Measurements from ENCODE around the gene AQP7.
"Not testable (repeated sequence)": the region's sequence is repeated elsewhere in the genome, so short reads cannot be mapped to it uniquely, and the experiment has no call there.

Gene AQP7

DNA sequence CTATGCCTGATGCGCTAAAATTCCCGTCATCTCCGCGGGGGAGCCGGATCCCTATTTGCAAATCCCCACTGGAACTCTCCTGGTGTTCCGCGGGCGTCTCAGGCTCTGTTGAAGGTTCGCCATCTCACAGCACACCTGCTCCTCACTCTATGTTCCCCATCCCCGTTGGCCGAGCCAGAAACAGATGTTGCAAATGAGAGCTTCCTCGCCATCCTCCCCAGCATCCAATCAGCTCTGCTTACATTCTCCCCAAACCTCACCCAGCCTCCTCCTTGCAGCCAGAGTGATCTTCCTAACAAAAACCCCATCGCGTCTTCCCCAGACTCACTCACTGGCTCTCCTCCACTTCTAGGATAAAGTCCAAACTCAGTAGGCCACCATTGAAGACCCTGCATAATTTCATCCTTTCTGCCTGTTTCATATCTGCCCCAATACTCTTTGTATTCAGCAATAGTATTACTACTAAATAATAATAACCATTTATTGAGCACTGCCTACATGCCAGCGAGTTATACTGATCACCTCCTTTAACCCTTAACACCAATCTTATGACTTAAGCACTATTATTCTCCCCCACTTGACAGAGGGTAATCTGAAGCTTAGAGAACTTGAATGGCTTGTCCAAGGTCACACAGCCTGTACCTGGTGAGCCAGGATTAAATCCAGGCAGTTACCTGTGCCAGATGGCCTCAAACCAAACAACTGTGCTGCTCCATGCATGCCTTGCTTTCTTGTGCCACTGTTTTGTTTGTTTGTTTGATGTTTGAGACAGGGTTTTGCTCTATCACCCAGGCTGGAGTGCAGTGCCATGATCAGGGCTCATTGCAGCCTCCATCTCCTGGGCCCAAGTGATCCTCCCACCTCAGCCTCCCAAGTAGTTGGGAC, 14.0 kb downstream of the AQP7 start:
- Histone ChIP-seq H3K4me1 (peaks cover 9% of the 10 kb centered on the region; the same call in 1 of the 2 replicates), H3K27me3 (no peaks in the 10 kb centered on the region), H3K36me3 (no peaks in the 10 kb centered on the region), H3K9me3 (no peaks in the 10 kb centered on the region), H3K4me3 (ENCODE audit: low read depth, low read length) (no peak overlapping the region)
- DNase-seq, result no peak
- TF ChIP-seq, protein P1, sequence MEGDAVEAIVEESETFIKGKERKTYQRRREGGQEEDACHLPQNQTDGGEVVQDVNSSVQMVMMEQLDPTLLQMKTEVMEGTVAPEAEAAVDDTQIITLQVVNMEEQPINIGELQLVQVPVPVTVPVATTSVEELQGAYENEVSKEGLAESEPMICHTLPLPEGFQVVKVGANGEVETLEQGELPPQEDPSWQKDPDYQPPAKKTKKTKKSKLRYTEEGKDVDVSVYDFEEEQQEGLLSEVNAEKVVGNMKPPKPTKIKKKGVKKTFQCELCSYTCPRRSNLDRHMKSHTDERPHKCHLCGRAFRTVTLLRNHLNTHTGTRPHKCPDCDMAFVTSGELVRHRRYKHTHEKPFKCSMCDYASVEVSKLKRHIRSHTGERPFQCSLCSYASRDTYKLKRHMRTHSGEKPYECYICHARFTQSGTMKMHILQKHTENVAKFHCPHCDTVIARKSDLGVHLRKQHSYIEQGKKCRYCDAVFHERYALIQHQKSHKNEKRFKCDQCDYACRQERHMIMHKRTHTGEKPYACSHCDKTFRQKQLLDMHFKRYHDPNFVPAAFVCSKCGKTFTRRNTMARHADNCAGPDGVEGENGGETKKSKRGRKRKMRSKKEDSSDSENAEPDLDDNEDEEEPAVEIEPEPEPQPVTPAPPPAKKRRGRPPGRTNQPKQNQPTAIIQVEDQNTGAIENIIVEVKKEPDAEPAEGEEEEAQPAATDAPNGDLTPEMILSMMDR (IDR thresholded peaks at IDR 0.05; ENCODE audit: low read depth, low read length), result no peak

DNA sequence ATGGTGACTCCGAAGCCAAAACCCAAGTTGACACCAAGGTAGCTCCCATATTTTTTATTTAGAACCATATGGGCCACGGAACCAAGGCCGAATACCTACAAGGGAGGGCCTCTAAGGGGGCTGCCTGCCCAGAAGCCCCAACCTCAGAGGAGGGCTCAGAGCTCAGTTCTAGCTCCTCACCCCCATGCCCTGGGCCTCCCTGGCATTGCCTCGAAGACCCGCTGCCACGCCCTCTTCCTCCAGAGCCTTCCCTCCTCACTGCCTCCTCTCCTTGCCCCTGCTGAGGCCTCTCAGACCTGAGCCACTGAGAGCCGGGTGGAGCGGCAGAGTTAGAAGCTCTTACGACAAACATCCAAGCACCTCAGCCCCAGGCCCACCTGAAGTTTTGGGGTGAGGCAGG, 15.4 kb downstream of the AQP7 start:
- not testable (repeated sequence) for H3K4me1 ChIP-seq, DNase-seq

DNA sequence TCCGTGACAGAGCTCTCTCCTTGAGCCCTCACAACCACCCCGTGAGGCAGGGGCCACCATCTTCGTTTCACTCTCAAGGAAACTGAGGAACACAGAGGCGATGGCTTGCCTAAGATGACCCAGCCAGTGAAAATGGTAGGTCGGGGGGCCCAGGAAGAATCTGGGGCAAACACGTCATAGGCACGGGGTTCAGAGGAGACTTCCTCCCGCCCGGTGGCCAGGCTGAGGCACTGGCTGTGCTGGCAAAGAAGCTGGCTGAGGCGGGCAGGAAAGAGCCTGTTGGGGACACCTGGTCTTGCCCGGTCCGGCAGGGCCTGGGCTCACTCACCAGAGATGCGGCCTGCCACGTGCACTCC, 15.7 kb downstream of the AQP7 start:
- DNase-seq; H3K9me3 ChIP-seq; H3K36me3 ChIP-seq; H3K27me3 ChIP-seq; H3K4me3 ChIP-seq (ENCODE audit: low read depth, low read length); H3K4me1 ChIP-seq: not testable (repeated sequence)

More for the DNA sequence above, 15.4 kb downstream of the AQP7 start:
- H3K36me3 ChIP-seq; H3K4me3 ChIP-seq (ENCODE audit: low read depth, low read length); H3K27me3 ChIP-seq; H3K9me3 ChIP-seq: not testable (repeated sequence)

DNA sequence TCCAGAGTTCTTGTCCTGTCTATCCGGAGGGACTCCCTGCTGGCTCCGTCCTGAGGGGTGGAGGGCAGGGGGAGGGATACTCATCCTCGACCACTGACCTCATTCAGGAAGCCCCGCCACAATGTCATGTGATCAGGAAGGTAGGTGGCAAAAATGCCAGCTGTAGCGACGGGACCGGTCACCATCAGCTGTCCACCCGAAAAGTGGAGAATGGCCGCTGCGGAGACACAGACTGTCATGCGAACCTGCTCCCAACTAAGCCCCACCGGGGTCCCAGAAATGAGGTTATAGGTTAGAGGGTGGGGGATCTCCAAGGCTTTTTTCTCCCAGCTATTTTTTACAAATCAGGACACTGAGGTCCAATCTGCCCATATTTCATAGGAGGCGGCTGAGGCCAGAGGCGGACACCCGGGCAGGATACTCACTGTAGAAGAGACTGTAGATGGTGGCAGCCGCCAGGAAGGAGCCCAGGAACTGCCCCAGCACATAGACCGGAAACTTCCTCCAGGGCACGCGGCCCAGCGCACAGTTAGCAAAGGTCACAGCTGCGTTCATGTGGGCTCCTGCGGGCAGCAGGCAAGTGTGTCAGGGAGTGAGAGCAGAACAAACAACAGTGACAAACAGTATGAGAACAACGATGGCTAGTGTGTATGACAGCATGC, 16.3 kb downstream of the AQP7 start:
- DNase-seq; H3K4me3 ChIP-seq (ENCODE audit: low read depth, low read length); H3K27me3 ChIP-seq; H3K4me1 ChIP-seq; H3K9me3 ChIP-seq; H3K36me3 ChIP-seq: not testable (repeated sequence)

DNA sequence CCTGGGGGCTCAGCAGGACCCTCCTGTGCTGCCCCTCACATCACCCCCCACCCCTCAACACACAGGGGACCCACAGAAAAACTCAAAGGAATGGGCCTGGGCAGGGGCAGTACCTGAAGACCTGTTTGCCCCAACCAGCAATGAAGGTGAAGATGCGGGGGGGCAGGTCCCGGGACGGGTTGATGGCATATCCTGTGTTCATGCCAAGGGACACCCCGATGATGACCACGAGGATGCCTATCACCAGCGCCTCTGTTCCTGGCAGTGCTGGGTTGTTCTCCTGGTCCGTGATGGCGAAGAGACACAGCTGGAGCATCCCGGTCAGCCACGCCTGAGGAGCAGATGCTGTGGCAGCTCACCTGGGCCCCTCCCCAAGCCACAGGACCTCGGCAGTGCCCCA, 16.8 kb downstream of the AQP7 start:
- H3K4me3 ChIP-seq (ENCODE audit: low read depth, low read length); H3K27me3 ChIP-seq; H3K9me3 ChIP-seq; H3K4me1 ChIP-seq; H3K36me3 ChIP-seq; DNase-seq: not testable (repeated sequence)

DNA sequence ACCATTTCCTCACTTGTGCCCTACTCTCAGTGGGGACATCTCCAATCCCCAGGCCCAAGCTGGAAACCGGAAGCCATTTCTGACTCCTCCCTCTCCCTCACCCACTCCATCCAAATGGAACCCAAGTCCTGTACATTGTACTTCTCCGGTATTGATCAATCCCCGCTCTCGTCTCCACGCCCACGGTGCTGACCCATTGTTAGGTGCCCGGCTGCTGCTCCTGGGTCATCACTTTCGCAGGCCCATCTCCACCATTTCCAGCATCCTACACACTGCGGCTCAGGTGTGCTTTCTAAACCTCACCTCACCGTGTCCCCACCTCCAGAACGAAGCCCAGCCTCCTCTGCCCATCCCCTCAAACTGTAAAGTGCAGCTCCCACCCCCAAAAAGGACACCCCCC, 19.0 kb downstream of the AQP7 start:
- not testable (repeated sequence) for H3K4me3 ChIP-seq (ENCODE audit: low read depth, low read length); H3K4me1 ChIP-seq; DNase-seq; H3K36me3 ChIP-seq; H3K9me3 ChIP-seq; H3K27me3 ChIP-seq

DNA sequence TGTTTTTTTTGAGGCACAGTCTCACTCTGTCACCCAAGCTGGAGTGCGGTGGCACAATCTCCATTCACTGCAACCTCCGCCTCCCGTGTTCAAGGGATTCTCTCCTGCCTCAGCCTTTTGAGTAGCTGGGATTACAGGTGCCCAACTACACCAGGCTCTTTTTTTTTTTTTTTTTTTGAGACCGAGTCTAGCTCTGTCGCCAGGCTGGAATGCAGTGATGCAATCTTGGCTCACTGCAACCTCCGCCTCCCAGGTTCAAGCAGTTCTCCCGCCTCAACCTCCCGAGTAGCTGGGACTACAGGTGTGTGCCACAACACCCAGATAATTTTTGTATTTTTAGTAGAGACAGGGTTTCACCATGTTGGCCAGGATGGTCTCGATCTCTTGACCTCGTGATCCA, 20.0 kb downstream of the AQP7 start:
- not testable (repeated sequence) for H3K4me3 ChIP-seq (ENCODE audit: low read depth, low read length); H3K36me3 ChIP-seq; H3K4me1 ChIP-seq; DNase-seq; H3K9me3 ChIP-seq; H3K27me3 ChIP-seq

DNA sequence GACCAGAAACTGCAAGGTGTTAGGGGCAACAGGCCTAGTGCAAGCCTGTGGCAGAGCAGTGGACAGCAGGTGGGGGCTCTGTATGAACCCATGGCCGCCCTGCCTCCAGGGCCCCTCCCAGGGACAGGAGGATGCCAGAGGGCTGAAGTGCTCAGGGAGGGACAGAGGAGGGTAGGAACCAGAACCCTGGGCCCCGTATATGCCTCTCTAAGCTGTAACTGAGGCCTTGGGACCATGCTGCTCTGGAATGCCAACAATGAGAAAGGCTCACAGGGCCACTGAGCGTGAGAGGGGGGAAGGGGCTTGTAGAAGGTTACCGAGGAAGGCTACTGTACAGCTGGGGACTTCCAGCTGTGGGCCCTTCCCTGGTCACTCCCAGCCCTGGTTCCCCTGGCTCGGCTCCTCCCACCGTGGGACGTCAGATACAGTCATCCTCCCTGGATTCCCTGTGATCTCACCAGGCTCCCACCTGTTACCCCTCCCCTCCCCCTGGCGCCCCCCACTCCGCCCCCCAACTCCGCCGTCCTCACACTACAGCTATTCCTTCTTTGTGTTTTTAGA, 21.1 kb downstream of the AQP7 start:
- Histone ChIP-seq H3K4me3 (ENCODE audit: low read depth, low read length) (no peak overlapping the region), H3K36me3 (no peaks in the 10 kb centered on the region), H3K9me3 (no peaks in the 10 kb centered on the region), H3K4me1 (peaks cover 4% of the 10 kb centered on the region), H3K27me3 (no peaks in the 10 kb centered on the region)
- TF ChIP-seq, protein P1 (IDR thresholded peaks at IDR 0.05; ENCODE audit: low read depth, low read length), result no peak
- no peak for DNase-seq

DNA sequence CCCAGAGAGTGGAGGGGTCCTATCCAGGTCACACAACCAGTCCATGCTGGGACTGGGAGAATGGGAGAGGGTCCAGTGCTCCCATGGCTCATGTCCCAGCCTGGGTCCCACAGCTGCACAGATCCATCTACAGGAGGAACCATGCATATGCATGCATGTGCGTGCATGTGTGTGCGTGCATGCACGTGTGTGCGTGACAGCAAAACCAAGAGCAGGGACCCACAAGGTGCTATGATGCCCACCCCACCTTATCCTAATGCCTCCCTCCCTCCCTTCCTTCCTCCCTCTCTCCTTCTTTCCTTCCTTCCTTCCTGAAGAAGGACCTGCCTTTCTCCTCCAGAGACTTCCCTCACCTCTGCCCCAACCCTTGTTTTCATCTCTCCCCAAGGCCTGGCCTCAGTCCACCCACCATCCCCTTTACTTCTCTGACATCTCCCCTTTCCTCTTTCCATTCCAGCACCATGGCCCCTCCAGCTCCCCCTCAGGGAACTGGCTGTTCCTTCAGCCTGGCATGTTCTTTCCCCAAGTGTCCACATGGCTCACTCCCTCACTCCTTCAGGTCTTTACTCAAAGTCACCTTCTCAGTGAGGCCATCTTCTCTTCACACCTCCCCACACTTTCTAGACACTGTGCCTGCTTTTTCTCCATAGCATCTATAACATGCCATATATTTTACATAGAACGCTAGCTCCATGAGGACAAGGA, 21.8 kb downstream of the AQP7 start:
- Histone ChIP-seq H3K9me3 (no peaks in the 10 kb centered on the region), H3K27me3 (no peaks in the 10 kb centered on the region), H3K4me3 (ENCODE audit: low read depth, low read length) (no peak overlapping the region), H3K4me1 (peaks cover 10% of the 10 kb centered on the region), H3K36me3 (no peaks in the 10 kb centered on the region; the same call in 1 of the 2 replicates)
- DNase-seq, result no peak
- TF ChIP-seq, protein P1 (IDR thresholded peaks at IDR 0.05; ENCODE audit: low read depth, low read length), result no peak
